IPS DF 6.9 (cell line): ENCODE results near the gene NFYC.
A peak's percentile ranks its signal among the peaks of the same experiment; 100 is the strongest.
"Not testable (repeated sequence)": the region's sequence is repeated elsewhere in the genome, so short reads cannot be mapped to it uniquely, and the experiment has no call there.

Experiments
- DNase-seq: peaks from one replicate; pipeline ENCODE4 v3.0.0-alpha.2; 2013; ENCODE audit warnings: low read depth, low spot score
- H3K27ac ChIP-seq: one replicate; pipeline ENCODE4 v1.5.1; 2013; ENCODE audit warnings: low read length, control low read depth
- H3K27me3 ChIP-seq: 2 replicates; pipeline ENCODE4 v1.6.1; 2013; ENCODE audit warnings: mild to moderate bottlenecking, low read length; ENCODE audit not compliant: control insufficient read depth, insufficient read depth
- H3K36me3 ChIP-seq: 2 replicates; pipeline ENCODE4 v1.6.1; 2013; ENCODE audit warnings: low read length; ENCODE audit not compliant: control insufficient read depth, insufficient read depth
- H3K4me1 ChIP-seq: 2 replicates; pipeline ENCODE4 v1.6.1; 2013; ENCODE audit warnings: low read length; ENCODE audit not compliant: control insufficient read depth, insufficient read depth
- H3K4me3 ChIP-seq: 2 replicates; pipeline ENCODE4 v1.5.1; 2013; ENCODE audit warnings: mild to moderate bottlenecking, low read length
- H3K9me3 ChIP-seq: 2 replicates; pipeline ENCODE4 v1.6.1; 2013; ENCODE audit warnings: low read length, inconsistent platforms; ENCODE audit not compliant: control insufficient read depth, insufficient read depth
- WGBS: extraction: QIAGEN DNeasy Blood & Tissue Kit; methylation state at CpG from one replicate; pipeline ENCODE4 v1.1.7; 2013; ENCODE audit warnings: mixed read lengths, missing lambda C conversion rate; ENCODE audit not compliant: insufficient read length, insufficient coverage; 5-methylcytosine and 5-hydroxymethylcytosine counted together

Gene NFYC

DNA sequence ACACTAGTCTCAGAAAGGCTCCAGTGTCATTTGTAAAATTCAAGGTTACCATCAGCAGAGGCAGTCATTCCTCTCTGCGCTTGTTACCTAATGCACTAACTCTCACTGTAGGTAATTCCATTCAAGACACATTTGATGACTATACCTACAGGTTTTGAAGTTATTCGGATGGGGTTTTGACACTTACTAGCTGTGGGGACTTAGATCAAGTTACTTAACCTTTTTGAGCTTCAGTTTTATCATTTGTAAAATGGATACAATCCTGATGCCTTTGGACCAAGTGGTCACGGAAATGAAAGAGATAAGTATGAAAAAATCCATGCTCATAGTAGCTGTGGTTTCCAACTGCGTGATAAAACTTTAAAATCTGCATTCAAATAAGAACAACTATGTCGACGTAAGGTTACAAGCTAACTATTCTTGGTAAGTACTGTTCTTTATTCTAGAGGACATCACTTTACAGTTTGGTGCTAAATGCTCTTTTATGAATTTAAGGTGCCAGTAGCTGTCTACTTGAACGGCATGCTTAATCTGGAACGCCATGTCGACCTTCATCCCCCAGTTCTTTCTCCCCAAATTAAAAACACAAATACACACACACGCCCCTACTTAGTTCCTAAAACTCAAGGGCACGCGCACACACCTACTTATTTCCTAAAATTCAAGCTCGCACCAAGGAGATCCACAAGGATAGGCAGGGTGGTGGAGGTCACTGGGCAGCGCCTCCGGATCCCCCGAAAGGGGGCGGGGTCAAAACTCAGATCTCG lies 550 bp upstream of the NFYC start:
- Histone ChIP-seq H3K4me3 (peak overlapping the region; percentile 77; the same call in 1 of the 2 replicates), H3K9me3 (no peaks in the 10 kb centered on the region), H3K36me3 (no peaks in the 10 kb centered on the region), H3K4me1 (no peaks in the 10 kb centered on the region), H3K27ac (no peak overlapping the region), H3K27me3 (no peaks in the 10 kb centered on the region)
- no peak for DNase-seq
- no CpG with 5 or more reads among the region's 18 CpGs for WGBS

DNA sequence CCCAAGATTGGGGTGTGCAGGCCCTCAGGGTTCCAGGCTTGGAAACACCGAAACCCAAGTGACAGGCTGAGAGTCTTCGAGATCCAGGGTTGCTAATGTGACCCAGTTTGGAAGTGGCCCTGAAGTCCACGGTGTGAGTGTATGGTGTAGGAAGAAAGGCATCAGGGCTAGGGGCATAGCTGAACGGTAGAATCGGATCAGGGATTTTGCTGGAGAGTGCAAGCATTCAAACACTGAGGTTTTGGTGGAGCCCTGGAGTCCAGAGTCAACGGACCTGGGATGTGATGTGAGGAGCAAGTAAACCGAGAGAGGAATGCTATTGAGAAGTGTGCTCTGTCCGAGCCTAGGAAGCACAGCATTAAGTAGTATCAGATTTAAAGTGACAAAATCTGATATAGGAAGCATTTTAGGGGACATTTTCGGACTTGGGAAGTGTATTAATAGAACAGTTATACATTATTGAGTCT lies 958 bp downstream of the NFYC start:
- Histone ChIP-seq H3K36me3 (no peaks in the 10 kb centered on the region), H3K27ac (no peak overlapping the region), H3K27me3 (no peaks in the 10 kb centered on the region), H3K4me1 (no peaks in the 10 kb centered on the region), H3K4me3 (peak overlapping the region; percentile 77; the same call in 1 of the 2 replicates), H3K9me3 (no peaks in the 10 kb centered on the region)
- WGBS, result no CpG with 5 or more reads among the region's 9 CpGs
- DNase-seq, result peak; percentile 18

DNA sequence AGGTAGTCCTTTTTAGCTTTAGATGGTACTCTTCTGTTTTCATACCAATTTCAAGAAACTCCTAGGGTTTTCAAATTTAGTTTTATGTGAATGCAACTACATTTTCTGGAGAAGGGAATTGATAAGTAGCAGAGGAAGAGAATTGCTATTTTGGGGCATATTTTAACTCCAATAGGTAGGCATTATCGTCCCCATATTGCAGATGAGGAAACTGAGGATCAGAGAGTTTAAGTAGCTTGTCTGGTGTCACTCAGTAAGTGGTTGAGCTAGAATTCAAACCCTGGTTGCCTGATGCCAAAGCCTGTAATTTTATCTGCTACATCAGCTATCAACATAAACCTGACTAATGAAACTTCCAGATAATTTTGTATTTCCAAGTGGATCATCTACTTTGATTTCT lies 1.9 kb downstream of the NFYC start:
- WGBS, result no CpG with 5 or more reads among the region's 1 CpG
- no peaks in the 10 kb centered on the region for H3K27me3 ChIP-seq
- no peak overlapping the region for H3K27ac ChIP-seq
- H3K4me3 ChIP-seq, result no peak overlapping the region
- H3K4me1 ChIP-seq, result no peaks in the 10 kb centered on the region
- DNase-seq, result no peak
- no peaks in the 10 kb centered on the region for H3K9me3 ChIP-seq
- H3K36me3 ChIP-seq, result no peaks in the 10 kb centered on the region

DNA sequence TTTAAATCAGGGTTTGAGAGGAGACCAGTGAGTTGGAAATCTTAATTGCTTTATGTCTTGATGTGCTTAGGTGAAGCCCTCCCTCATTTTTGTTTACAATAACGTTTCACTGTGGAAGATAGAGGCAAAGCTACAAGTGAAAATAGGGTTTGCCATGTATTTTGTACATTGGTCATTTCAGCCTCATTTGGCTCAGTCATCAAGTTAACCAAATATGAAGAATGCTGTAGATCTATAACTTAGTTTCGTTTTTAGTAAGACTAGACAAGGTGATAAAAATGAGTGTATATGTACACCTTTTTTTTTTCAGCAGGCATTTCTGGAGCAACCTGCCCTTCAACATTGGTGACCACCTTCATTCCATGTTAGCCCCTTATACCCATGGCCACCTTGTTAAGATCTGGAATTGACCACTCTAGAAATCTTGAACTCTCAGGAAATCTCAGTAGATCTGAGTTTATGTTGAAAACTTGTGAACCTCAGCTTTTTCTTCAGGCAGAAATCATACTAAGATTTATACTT lies 2.9 kb downstream of the NFYC start:
- no CpG with 5 or more reads among the region's 2 CpGs for WGBS
- Histone ChIP-seq H3K9me3 (no peaks in the 10 kb centered on the region), H3K4me3 (no peak overlapping the region), H3K27ac (no peak overlapping the region), H3K27me3 (no peaks in the 10 kb centered on the region), H3K4me1 (no peaks in the 10 kb centered on the region), H3K36me3 (no peaks in the 10 kb centered on the region)
- DNase-seq, result no peak

DNA sequence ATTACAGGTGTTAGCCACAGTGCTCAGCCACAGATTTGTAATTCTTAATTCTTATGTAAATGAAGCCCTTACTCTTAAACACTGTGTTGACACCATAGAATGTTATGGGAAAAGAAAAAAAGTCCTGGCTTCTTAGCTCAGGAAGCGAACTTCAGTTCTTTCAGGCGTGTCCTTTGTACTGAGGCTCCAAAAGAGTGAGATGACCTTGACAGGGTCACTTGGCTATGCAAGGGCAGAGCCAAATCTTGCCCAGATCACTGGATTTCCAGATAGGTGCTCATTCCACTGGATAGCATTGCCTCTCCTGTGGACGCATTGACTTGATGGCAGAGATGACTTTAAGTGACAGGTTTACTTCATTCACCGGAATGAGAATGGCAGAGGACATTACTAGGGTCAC lies 4.8 kb downstream of the NFYC start:
- H3K4me1 ChIP-seq, result no peaks in the 10 kb centered on the region
- no CpG with 5 or more reads among the region's 4 CpGs for WGBS
- no peaks in the 10 kb centered on the region for H3K36me3 ChIP-seq
- DNase-seq, result no peak
- no peaks in the 10 kb centered on the region for H3K27me3 ChIP-seq
- no peaks in the 10 kb centered on the region for H3K9me3 ChIP-seq
- H3K27ac ChIP-seq, result no peak overlapping the region
- H3K4me3 ChIP-seq, result no peak overlapping the region

DNA sequence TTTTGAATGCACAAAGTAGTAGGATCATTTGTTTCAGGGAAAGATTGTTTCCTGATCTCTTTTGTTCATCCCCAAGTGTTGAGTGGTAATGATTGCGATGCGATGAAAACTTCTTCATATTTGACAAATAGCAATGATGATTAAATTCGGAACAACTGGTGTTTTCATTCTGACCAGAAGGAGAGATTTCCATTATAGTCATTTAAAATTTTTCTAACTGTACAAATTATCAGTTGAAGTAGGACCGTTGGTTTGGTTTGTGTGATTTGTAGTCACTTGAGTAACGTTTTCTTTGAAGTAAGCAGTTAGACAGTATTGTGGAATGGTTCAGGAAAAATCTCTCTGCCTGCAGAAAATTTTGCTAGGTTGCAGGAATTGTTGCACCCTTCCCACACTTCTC lies 5.9 kb downstream of the NFYC start:
- no peak overlapping the region for H3K27ac ChIP-seq
- whole genome bisulfite sequencing, result no CpG with 5 or more reads among the region's 5 CpGs
- no peak for DNase-seq
- no peak overlapping the region for H3K4me3 ChIP-seq
- H3K4me1 ChIP-seq, result no peaks in the 10 kb centered on the region
- H3K27me3 ChIP-seq, result no peaks in the 10 kb centered on the region
- H3K36me3 ChIP-seq, result no peaks in the 10 kb centered on the region
- H3K9me3 ChIP-seq, result no peaks in the 10 kb centered on the region

DNA sequence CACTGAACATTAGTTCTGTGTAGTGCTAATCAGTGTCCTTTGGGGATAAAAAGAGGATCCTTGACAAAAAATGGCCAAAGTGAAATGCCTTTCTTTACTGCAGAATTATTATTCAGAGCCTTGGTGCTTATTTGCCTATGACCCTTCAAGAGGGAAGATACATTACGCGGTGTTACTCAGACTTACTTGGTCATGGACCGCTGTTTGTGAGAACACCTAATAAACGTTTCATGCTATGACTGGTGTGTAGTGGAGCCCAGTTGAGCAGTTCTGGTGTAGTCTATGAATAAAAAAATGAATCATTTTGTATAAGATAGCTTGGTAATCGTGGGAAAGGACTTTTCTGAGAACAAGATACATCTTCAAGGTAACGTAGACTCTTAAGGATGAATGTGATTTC lies 8.3 kb downstream of the NFYC start:
- H3K36me3 ChIP-seq, result no peaks in the 10 kb centered on the region
- no peaks in the 10 kb centered on the region for H3K27me3 ChIP-seq
- no peak overlapping the region for H3K4me3 ChIP-seq
- H3K9me3 ChIP-seq, result no peaks in the 10 kb centered on the region
- DNase-seq, result no peak
- WGBS, result no CpG with 5 or more reads among the region's 6 CpGs
- H3K27ac ChIP-seq, result no peak overlapping the region
- H3K4me1 ChIP-seq, result no peaks in the 10 kb centered on the region

DNA sequence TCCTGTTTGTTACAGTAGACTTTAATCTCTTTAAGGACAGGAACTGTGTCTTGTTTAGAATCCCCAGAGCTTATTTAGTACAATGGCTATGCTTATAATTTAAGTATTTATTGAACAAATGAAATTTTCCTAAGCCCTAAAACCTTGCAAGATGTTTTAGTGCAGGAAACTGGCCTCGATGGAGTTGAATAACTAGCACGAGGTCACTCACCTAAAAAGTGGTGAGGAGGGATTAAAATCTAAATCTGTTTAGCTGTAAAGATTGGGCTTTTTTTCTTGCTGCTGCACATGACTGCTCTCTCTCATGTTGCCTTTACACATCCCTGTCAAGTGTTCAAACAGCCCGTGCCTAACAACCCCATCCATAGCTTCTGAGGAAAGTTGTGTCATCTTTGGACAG lies 10.2 kb downstream of the NFYC start:
- no peak for DNase-seq
- Histone ChIP-seq H3K4me1 (no peaks in the 10 kb centered on the region), H3K9me3 (no peaks in the 10 kb centered on the region), H3K27me3 (no peaks in the 10 kb centered on the region), H3K36me3 (no peaks in the 10 kb centered on the region), H3K27ac (no peak overlapping the region), H3K4me3 (no peak overlapping the region)
- no CpG with 5 or more reads among the region's 3 CpGs for WGBS

DNA sequence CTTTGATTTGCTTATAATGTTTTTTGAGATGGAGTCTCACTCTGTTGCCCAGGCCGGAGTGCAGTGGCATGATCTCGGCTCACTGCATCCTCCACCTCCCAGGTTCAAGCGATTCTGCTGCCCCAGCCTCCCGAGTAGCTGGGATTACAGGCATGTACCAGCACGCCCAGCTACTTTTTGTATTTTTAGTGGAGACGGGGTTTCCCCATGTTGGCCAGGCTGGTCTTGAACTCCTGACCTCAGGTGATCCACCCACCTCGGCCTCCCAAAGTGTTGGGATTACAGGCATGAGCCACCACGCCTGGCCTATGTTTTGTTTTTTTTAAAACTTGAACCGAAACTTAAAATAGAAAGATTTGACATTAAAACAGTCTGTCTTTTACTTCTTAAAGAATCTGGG lies 11.3 kb downstream of the NFYC start:
- not testable (repeated sequence) for DNase-seq, H3K27ac ChIP-seq, H3K27me3 ChIP-seq, H3K9me3 ChIP-seq, H3K4me3 ChIP-seq, H3K4me1 ChIP-seq, H3K36me3 ChIP-seq
- no CpG with 5 or more reads among the region's 9 CpGs for WGBS

DNA sequence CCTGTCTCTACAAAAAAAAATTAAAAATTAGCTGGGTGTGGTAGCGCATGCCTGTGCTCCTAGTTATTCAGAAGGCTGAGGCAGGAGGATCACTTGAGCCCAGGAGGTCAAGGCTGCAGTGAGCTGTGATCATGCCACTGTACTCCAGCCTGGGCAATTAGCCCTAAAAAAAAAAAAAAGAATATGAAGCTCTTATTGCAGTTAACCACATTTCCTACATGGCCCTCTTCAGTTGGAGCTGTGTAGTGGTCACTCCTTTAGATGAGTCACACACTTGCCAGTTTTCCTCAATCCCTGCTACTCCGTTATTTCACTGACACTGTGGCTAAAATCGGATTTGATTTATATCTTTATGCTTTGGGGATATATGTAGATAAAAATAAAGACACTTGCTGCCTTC lies 11.8 kb downstream of the NFYC start:
- Histone ChIP-seq H3K4me3 (no peak overlapping the region), H3K9me3 (no peaks in the 10 kb centered on the region), H3K4me1 (no peaks in the 10 kb centered on the region; the same call in 1 of the 2 replicates), H3K27ac (no peak overlapping the region), H3K27me3 (no peaks in the 10 kb centered on the region), H3K36me3 (no peaks in the 10 kb centered on the region)
- no CpG with 5 or more reads among the region's 3 CpGs for WGBS
- no peak for DNase-seq
